Tibial nerve (tissue), 4 donors: ENCODE measurements around the gene CYP4F11. TPM values are rescaled to one million over a fixed set of nuclear protein-coding genes. Genes with fewer than 3 reads are reported as not detected.
A peak's percentile ranks its signal among the peaks of the same experiment; 100 is the strongest.
"Not testable (repeated sequence)": the region's sequence is repeated elsewhere in the genome, so short reads cannot be mapped to it uniquely, and the experiment has no call there.

Experiments
- DNase-seq, 2 donors: peaks; one replicate each; pipeline ENCODE4 v3.0.0-alpha.2; 2019; ENCODE audit warnings: low spot score in 2 of 2
- H3K27ac ChIP-seq, 4 donors: fragments of 200-600 bp; sonication (generic) in 3 of 4; one replicate each; pipeline ENCODE4 v1.5.1; 2017 to 2019; ENCODE audit warnings: mild to moderate bottlenecking in 1 of 4
- H3K27me3 ChIP-seq, 2 donors: fragments of 200-600 bp; sonication (generic) in 1 of 2; one replicate each; pipeline versions ENCODE4 v1.5.1 to v1.6.0; 2017 to 2019
- H3K36me3 ChIP-seq, 3 donors: fragments of 200-600 bp; sonication (generic); one replicate each; pipeline ENCODE4 v1.5.1; 2018 to 2019
- H3K4me1 ChIP-seq, 4 donors: fragments of 200-600 bp; sonication (generic) in 3 of 4; one replicate each; pipeline ENCODE4 v1.5.1; 2017 to 2019
- H3K4me3 ChIP-seq, 4 donors: fragments of 200-600 bp; sonication (generic) in 3 of 4; one replicate each; pipeline ENCODE4 v1.5.1; 2017 to 2019; ENCODE audit warnings: mild to moderate bottlenecking in 1 of 4, moderate library complexity in 1 of 4
- H3K9me3 ChIP-seq, 4 donors: fragments of 200-600 bp; sonication (generic) in 3 of 4; one replicate each; pipeline ENCODE4 v1.5.1; 2017 to 2019
- CTCF ChIP-seq, 5 experiments: fragments of 200-600 bp in 3 of 5; fragments of 450-650 bp in 2 of 5; sonication (generic) in 3 of 5; IDR thresholded peaks; one replicate each; pipeline ENCODE4 v1.5.1; 2016 to 2019; ENCODE audit warnings: antibody characterized with exemption in 5 of 5, mild to moderate bottlenecking in 3 of 5, moderate library complexity in 2 of 5
- EP300 ChIP-seq, 2 donors: sonication (generic); formaldehyde crosslinking; IDR thresholded peaks; one replicate each; pipeline ENCODE4 v1.6.1; 2017; ENCODE audit warnings: antibody characterized with exemption in 2 of 2, mild to moderate bottlenecking in 1 of 2
- POLR2A ChIP-seq, 2 donors: fragments of 450-650 bp; IDR thresholded peaks; one replicate each; pipeline ENCODE4 v1.6.1; 2017; ENCODE audit warnings: antibody characterized with exemption in 2 of 2, mild to moderate bottlenecking in 2 of 2, moderate library complexity in 2 of 2
- WGBS, 2 donors: methylation state at CpG; one replicate each; pipeline ENCODE4 v1.1.5; 2018; 5-methylcytosine and 5-hydroxymethylcytosine counted together
- total RNA-seq, 4 donors: library from RNA; depleted of rRNA; stranded (reverse); fragments of >200 nt; gene quantifications; one replicate each; pipeline ENCODE4 v1.1.0, GENCODE V29; 2016

CYP4F11 gene
- 1 to 10 TPM in 3 of 4 donors, not detected in 1; 2.5 to 3.3 (median 3.1) TPM for total RNA-seq

GRCh38 chr19:15934332-15935078, at the start of gene CYP4F11:
CYP4F11 (minus strand) TSS chr19:15934529; CDS start chr19:15934408, 121 bp downstream.
- peak in 1 of 2 donors; percentile 79 for TF ChIP-seq EP300 (IDR thresholded peaks at IDR 0.05)
- no peak for TF ChIP-seq POLR2A (IDR thresholded peaks at IDR 0.05)
- 15 to 33% methylated on average over 10 of the region's 10 CpGs for WGBS, 2 donors
- peak within 1 kb of the TSS in 1 of 4 donors; percentile 34 for H3K4me3 ChIP-seq
- DNase-seq: peak in 1 of 2 donors; percentile 23
- H3K27ac ChIP-seq: peak within 1 kb of the TSS in 3 of 4 donors; percentile 32 to 87 (median 82)
- peaks cover 0 to 12% of the 10 kb centered on the region in 2 donors for H3K27me3 ChIP-seq
- no peaks in the 10 kb centered on the region for H3K36me3 ChIP-seq
- H3K9me3 ChIP-seq: peaks cover 0 to 5% (median 0%) of the 10 kb centered on the region in 4 donors
- peaks cover 0 to 20% (median 0%) of the 10 kb centered on the region in 4 donors for H3K4me1 ChIP-seq

- 83 to 84% methylated on average over 4 of the region's 4 CpGs for WGBS, 2 donors
- TF ChIP-seq EP300 (IDR thresholded peaks at IDR 0.05): no peak
- H3K4me1 ChIP-seq: no peaks in the 10 kb centered on the region
- peaks cover 0 to 38% (median 5%) of the 10 kb centered on the region in 4 donors for H3K9me3 ChIP-seq
- H3K27me3 ChIP-seq: no peaks in the 10 kb centered on the region
- H3K36me3 ChIP-seq: no peaks in the 10 kb centered on the region
- no peak overlapping the region for H3K4me3 ChIP-seq
- no peak for DNase-seq
- no peak overlapping the region for H3K27ac ChIP-seq
These were observed 45.0 kb upstream of the CYP4F11 start for GRCh38 chr19:15979293-15979692.

GRCh38 chr19:15977690-15978089, 43.4 kb upstream of the CYP4F11 start:
- H3K4me3 ChIP-seq: no peak overlapping the region
- H3K36me3 ChIP-seq: no peaks in the 10 kb centered on the region
- no peak for DNase-seq
- H3K27me3 ChIP-seq: no peaks in the 10 kb centered on the region
- no peak overlapping the region for H3K27ac ChIP-seq
- peaks cover 0 to 28% (median 5%) of the 10 kb centered on the region in 4 donors for H3K9me3 ChIP-seq
- TF ChIP-seq CTCF (IDR thresholded peaks at IDR 0.05) (no peak), POLR2A (IDR thresholded peaks at IDR 0.05) (no peak), EP300 (IDR thresholded peaks at IDR 0.05) (no peak)
- no peaks in the 10 kb centered on the region for H3K4me1 ChIP-seq
- WGBS, 2 donors: 62 to 66% methylated on average over 7 of the region's 7 CpGs

GRCh38 chr19:15976836-15977689, 42.7 kb upstream of the CYP4F11 start:
- WGBS, 2 donors: 46 to 65% methylated on average over 10 of the region's 10 CpGs
- TF ChIP-seq EP300 (IDR thresholded peaks at IDR 0.05) (no peak), POLR2A (IDR thresholded peaks at IDR 0.05) (no peak), CTCF (IDR thresholded peaks at IDR 0.05) (no peak)
- Histone ChIP-seq H3K9me3 (peaks cover 0 to 22% (median 4%) of the 10 kb centered on the region in 4 donors), H3K27me3 (no peaks in the 10 kb centered on the region), H3K36me3 (no peaks in the 10 kb centered on the region), H3K4me3 (no peak overlapping the region), H3K4me1 (no peaks in the 10 kb centered on the region), H3K27ac (no peak overlapping the region)
- no peak for DNase-seq

GRCh38 chr19:15974856-15975255, 40.5 kb upstream of the CYP4F11 start:
- H3K27me3 ChIP-seq: no peaks in the 10 kb centered on the region
- no peaks in the 10 kb centered on the region for H3K36me3 ChIP-seq
- no peak for DNase-seq
- peaks cover 0 to 6% (median 0%) of the 10 kb centered on the region in 4 donors for H3K9me3 ChIP-seq
- H3K27ac ChIP-seq: no peak overlapping the region
- TF ChIP-seq CTCF (IDR thresholded peaks at IDR 0.05) (no peak), EP300 (IDR thresholded peaks at IDR 0.05) (no peak)
- no peaks in the 10 kb centered on the region for H3K4me1 ChIP-seq
- H3K4me3 ChIP-seq: no peak overlapping the region
- 63 to 65% methylated on average over 5 of the region's 5 CpGs for WGBS, 2 donors

GRCh38 chr19:15972043-15972442, 37.7 kb upstream of the CYP4F11 start:
- DNase-seq, H3K27ac ChIP-seq, H3K9me3 ChIP-seq, H3K36me3 ChIP-seq, H3K4me1 ChIP-seq, H3K27me3 ChIP-seq, H3K4me3 ChIP-seq: not testable (repeated sequence)
